OCI-LY7 (cell line): Measurements from ENCODE around the gene HAUS1.

Experiments
- CTCF ChIP-seq: fragments of 200-600 bp; sonication (generic); conservative IDR thresholded peaks from 2 replicates; pipeline ENCODE4 v1.5.1; 2014; ENCODE audit warnings: mild to moderate bottlenecking, antibody characterized with exemption, low read length, moderate library complexity, mixed read lengths
- EZH2phosphoT487 ChIP-seq: fragments of 200-600 bp; sonication (generic); IDR thresholded peaks from 2 replicates; pipeline ENCODE4 v1.6.1; 2018; ENCODE audit warnings: low read depth, borderline replicate concordance, mild to moderate bottlenecking, mixed run types, antibody characterized with exemption, low read length, moderate library complexity, mixed read lengths

GRCh38 chr18:46061387-46061786, 42.8 kb upstream of the HAUS1 start:
- TF ChIP-seq CTCF, result no peak
- no peak for TF ChIP-seq EZH2phosphoT487
